Endothelial cell of umbilical vein (primary cell): Measurements from ENCODE around the gene VAMP2. TPM values are rescaled to one million over a fixed set of nuclear protein-coding genes. Genes with fewer than 3 reads are reported as not detected.

Source experiments
- BruUV-seq: library from RNA; stranded (reverse); fragments of 400-500 nt; replicated peaks from 2 replicates; lab custom pipeline; 2021; lab: Mats Ljungman, UMichigan
- CTCF ChIA-PET: fragments of 300-600, 350-600 bp; sonication (Branson Sonifier 250); formaldehyde crosslinking; loops from one replicate; lab custom pipeline; 2021; ENCODE audit warnings: antibody characterized with exemption, inconsistent platforms; lab: Charles Lee
- POLR2A ChIA-PET: fragments of 300-600, 350-600 bp; sonication (Branson Sonifier 250); formaldehyde crosslinking; loops from one replicate; lab custom pipeline; 2021; ENCODE audit warnings: antibody characterized with exemption, inconsistent platforms; lab: Charles Lee
- DNase-seq: peaks from one replicate; pipeline ENCODE4 v3.0.0-alpha.2; 2011; ENCODE audit warnings: low read depth, low spot score
- FAIRE-seq: peaks from 2 replicates; lab custom pipeline; 2011; peaks lifted over from hg19 to GRCh38; lab: Jason Lieb, UNC
- H2AFZ ChIP-seq: 2 replicates; pipeline ENCODE4 v1.6.0; 2012; ENCODE audit warnings: low read depth, low read length, control low read depth, inconsistent platforms
- H3K27ac ChIP-seq: 2 replicates; pipeline ENCODE4 v1.5.1; 2011; ENCODE audit warnings: low read depth, mild to moderate bottlenecking, control low read depth, low read length, moderate library complexity; ENCODE audit not compliant: insufficient read depth
- H3K27me3 ChIP-seq, 2 experiments: 2 replicates each; pipeline versions ENCODE4 v1.6.0 to v1.6.1; 2011; ENCODE audit warnings: low read length in 2 of 2, mixed read lengths in 1 of 2; ENCODE audit not compliant: control insufficient read depth in 2 of 2, insufficient read depth in 2 of 2
- H3K36me3 ChIP-seq, 2 experiments: 2 replicates in 1 of 2; 3 replicates in 1 of 2; pipeline ENCODE4 v1.5.1; 2011; ENCODE audit warnings: low read length in 2 of 2, mild to moderate bottlenecking in 1 of 2, moderate library complexity in 1 of 2; ENCODE audit not compliant: control insufficient read depth in 2 of 2, insufficient read depth in 2 of 2; ENCODE audit errors: extremely low read depth in 1 of 2
- H3K4me1 ChIP-seq: 3 replicates; pipeline ENCODE4 v1.5.1; 2011; ENCODE audit warnings: mild to moderate bottlenecking, low read length; ENCODE audit not compliant: control insufficient read depth, insufficient read depth; ENCODE audit errors: extremely low read depth
- H3K4me2 ChIP-seq: 2 replicates; pipeline ENCODE4 v1.6.1; 2011; ENCODE audit warnings: low read length, control low read depth, mixed read lengths; ENCODE audit not compliant: insufficient read depth
- H3K4me3 ChIP-seq, 3 experiments: fragments of 200-600 bp in 1 of 3; sonication (generic), shearing (Covaris generic) in 1 of 3; replicated peaks in 1 of 3; 2 replicates each; pipeline ENCODE4 v1.5.1; 2011 to 2016; ENCODE audit warnings: control low read depth in 3 of 3, low read length in 3 of 3, mild to moderate bottlenecking in 2 of 3, inconsistent platforms in 1 of 3, low read depth in 1 of 3, moderate library complexity in 1 of 3; ENCODE audit not compliant: insufficient read depth in 1 of 3
- H3K79me2 ChIP-seq: 2 replicates; pipeline ENCODE4 v1.6.0; 2012; ENCODE audit warnings: low read length, inconsistent platforms; ENCODE audit not compliant: control insufficient read depth, insufficient read depth
- H3K9ac ChIP-seq: replicated peaks from 2 replicates; pipeline ENCODE3; 2011; ENCODE audit warnings: low read length, control low read depth; ENCODE audit not compliant: insufficient read depth; ENCODE audit errors: extremely low read depth
- H3K9me1 ChIP-seq: replicated peaks from 3 replicates; pipeline ENCODE4 v1.6.0; 2011; ENCODE audit warnings: mild to moderate bottlenecking, low read length; ENCODE audit not compliant: control insufficient read depth, insufficient read depth; ENCODE audit errors: extremely low read depth
- H3K9me3 ChIP-seq: replicated peaks from 2 replicates; pipeline ENCODE4 v1.5.1; 2012; ENCODE audit warnings: low read length, inconsistent platforms; ENCODE audit not compliant: control insufficient read depth, insufficient read depth
- H4K20me1 ChIP-seq: replicated peaks from 2 replicates; pipeline ENCODE3; 2011; ENCODE audit warnings: mild to moderate bottlenecking, low read length; ENCODE audit not compliant: control insufficient read depth, insufficient read depth; ENCODE audit errors: extremely low read depth
- EZH2 ChIP-seq: IDR thresholded peaks from 2 replicates; pipeline ENCODE4 v1.6.1; 2012; ENCODE audit warnings: borderline replicate concordance, low read depth, mild to moderate bottlenecking, moderate library complexity, low read length, inconsistent platforms; ENCODE audit not compliant: severe bottlenecking
- FOS ChIP-seq: IDR thresholded peaks from 2 replicates; pipeline ENCODE4 v1.6.1; 2011; ENCODE audit warnings: mild to moderate bottlenecking, low read length, moderate library complexity, borderline replicate concordance; ENCODE audit not compliant: insufficient read depth
- GATA2 ChIP-seq: IDR thresholded peaks from 2 replicates; pipeline ENCODE4 v1.7.0; 2011; ENCODE audit warnings: low read depth, mild to moderate bottlenecking, moderate library complexity, mixed read lengths, low read length; ENCODE audit not compliant: insufficient read length, insufficient read depth
- JUN ChIP-seq: IDR thresholded peaks from 2 replicates; pipeline ENCODE4 v1.6.1; 2011; ENCODE audit warnings: borderline replicate concordance, low read depth; ENCODE audit not compliant: insufficient read length, insufficient read depth
- MYC ChIP-seq: IDR thresholded peaks from one replicate; pipeline ENCODE4 v1.6.1; 2011; ENCODE audit warnings: mild to moderate bottlenecking, low read depth, low read length
- POLR2A ChIP-seq: IDR thresholded peaks from 2 replicates; pipeline ENCODE4 v1.6.1; 2012; ENCODE audit warnings: low read depth, mild to moderate bottlenecking, control low read depth, low read length
- POLR2AphosphoS5 ChIP-seq: IDR thresholded peaks from 2 replicates; pipeline ENCODE4 v1.6.1; 2012; ENCODE audit warnings: low read depth, mild to moderate bottlenecking, control low read depth, low read length, moderate library complexity; ENCODE audit not compliant: insufficient read depth
- dilution Hi-C: fragments of 300-500 bp; cut with MboI; formaldehyde crosslinking; loops from one replicate; pipeline ENCODE4 v1.15.0; 2019; ENCODE audit warnings: low sequenced_read_pairs; ENCODE audit not compliant: extremely low pct_ligation_motif_present
- intact Hi-C: fragments of 100-400 bp; cut with micrococcal nuclease; formaldehyde crosslinking; loops from one replicate; pipeline ENCODE4 v1.10.0; 2022
- polyA plus RNA-seq, 4 experiments: library from polyadenylated mRNA; depleted of rRNA in 3 of 4; stranded (reverse) in 3 of 4; unstranded in 1 of 4; fragments of >200 nt; gene quantifications; 2 replicates each; pipeline versions ENCODE4 v1.2.1 to v1.2.3, GENCODE V29; 2011 to 2012; ENCODE audit warnings: missing spikeins in 1 of 4
- total RNA-seq: library from RNA; stranded (reverse); gene quantifications from 2 replicates; pipeline ENCODE4 v1.2.3, GENCODE V29; 2021
- TF ChIP-seq, protein P1 (sequence below), 2 donors: IDR thresholded peaks; 1 replicate in 1 of 2; 2 replicates in 1 of 2; pipeline ENCODE4 v1.5.1; 2011; ENCODE audit warnings: low read length in 2 of 2, mild to moderate bottlenecking in 2 of 2, moderate library complexity in 2 of 2, control low read depth in 1 of 2, inconsistent platforms in 1 of 2, low read depth in 1 of 2; ENCODE audit not compliant: insufficient read depth in 1 of 2; ENCODE audit errors: extremely low read depth in 1 of 2
- TF ChIP-seq, protein P2 (sequence below): IDR thresholded peaks from 2 replicates; pipeline ENCODE4 v1.6.1; 2011; ENCODE audit not compliant: insufficient read depth, insufficient read length

Gene VAMP2
- total and polyA plus RNA-seq, 2 donors (not counting 3 experiments of a cell fraction or from before 2014, with no cell fraction given) = 35.9 to 38.0 TPM

- no peaks in the 10 kb centered on the region for H3K27me3 ChIP-seq
- H3K9me3 ChIP-seq = no peaks in the 10 kb centered on the region
- no peak overlapping the region for H2AFZ ChIP-seq
- no TSS peak for BruUV-seq
- no peak overlapping the region for H3K27ac ChIP-seq
- ChIA-PET POLR2A (interaction anchor here (1.2 kb wide), 1 partner anchor 8 kb away, joined by 4 read pairs; the partner anchor contains the start of gene PER1), CTCF (interaction anchor here (0.9 kb wide), 1 partner anchor 20 kb away, joined by 3 read pairs; the partner anchor contains the start of gene HES7)
- H3K9me1 ChIP-seq = no peaks in the 10 kb centered on the region
- no peak overlapping the region for H3K9ac ChIP-seq
- no peak overlapping the region for H3K4me3 ChIP-seq
- H3K4me1 ChIP-seq = peaks cover under 1% of the 10 kb centered on the region
- TF ChIP-seq MYC = no peak
- TF ChIP-seq JUN = no peak
- no peak for TF ChIP-seq FOS
- TF ChIP-seq, protein P1, sequence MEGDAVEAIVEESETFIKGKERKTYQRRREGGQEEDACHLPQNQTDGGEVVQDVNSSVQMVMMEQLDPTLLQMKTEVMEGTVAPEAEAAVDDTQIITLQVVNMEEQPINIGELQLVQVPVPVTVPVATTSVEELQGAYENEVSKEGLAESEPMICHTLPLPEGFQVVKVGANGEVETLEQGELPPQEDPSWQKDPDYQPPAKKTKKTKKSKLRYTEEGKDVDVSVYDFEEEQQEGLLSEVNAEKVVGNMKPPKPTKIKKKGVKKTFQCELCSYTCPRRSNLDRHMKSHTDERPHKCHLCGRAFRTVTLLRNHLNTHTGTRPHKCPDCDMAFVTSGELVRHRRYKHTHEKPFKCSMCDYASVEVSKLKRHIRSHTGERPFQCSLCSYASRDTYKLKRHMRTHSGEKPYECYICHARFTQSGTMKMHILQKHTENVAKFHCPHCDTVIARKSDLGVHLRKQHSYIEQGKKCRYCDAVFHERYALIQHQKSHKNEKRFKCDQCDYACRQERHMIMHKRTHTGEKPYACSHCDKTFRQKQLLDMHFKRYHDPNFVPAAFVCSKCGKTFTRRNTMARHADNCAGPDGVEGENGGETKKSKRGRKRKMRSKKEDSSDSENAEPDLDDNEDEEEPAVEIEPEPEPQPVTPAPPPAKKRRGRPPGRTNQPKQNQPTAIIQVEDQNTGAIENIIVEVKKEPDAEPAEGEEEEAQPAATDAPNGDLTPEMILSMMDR (IDR thresholded peaks at IDR 0.05; ENCODE audit: extremely low read depth in 1 of 2, insufficient read depth in 1 of 2, low read depth in 1 of 2, low read length in 2 of 2) = no peak
- no peak for TF ChIP-seq POLR2AphosphoS5
- TF ChIP-seq, protein P2, sequence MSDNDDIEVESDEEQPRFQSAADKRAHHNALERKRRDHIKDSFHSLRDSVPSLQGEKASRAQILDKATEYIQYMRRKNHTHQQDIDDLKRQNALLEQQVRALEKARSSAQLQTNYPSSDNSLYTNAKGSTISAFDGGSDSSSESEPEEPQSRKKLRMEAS = no peak
- TF ChIP-seq EZH2 = no peak
- no peak for TF ChIP-seq POLR2A
- TF ChIP-seq GATA2 = no peak
- intact Hi-C loops = no loop called here
- no peak for FAIRE-seq
- no peak for DNase-seq
- peaks cover 2 to 73% of the 10 kb centered on the region in 2 experiments for H3K36me3 ChIP-seq
- dilution Hi-C loops = no loop called here
- H3K4me2 ChIP-seq = no peak overlapping the region
- H3K79me2 ChIP-seq = no peaks in the 10 kb centered on the region
- no peaks in the 10 kb centered on the region for H4K20me1 ChIP-seq
These were observed 18.1 kb downstream of the VAMP2 start for GRCh38 chr17:8144401-8145231.
